H1 (cell line): ENCODE measurements around the gene PRKCSH. TPM values are rescaled to one million over a fixed set of nuclear protein-coding genes. Genes with fewer than 3 reads are reported as not detected.

Source experiments
- CTCF ChIA-PET: fragments of 300-600 bp; sonication (Branson Sonifier 250); formaldehyde crosslinking; loops from one replicate; lab custom pipeline; 2021; ENCODE audit not compliant: partially characterized antibody; lab: Charles Lee
- POLR2A ChIA-PET: fragments of 300-600 bp; sonication (Branson Sonifier 250); formaldehyde crosslinking; loops from one replicate; lab custom pipeline; 2021; ENCODE audit warnings: inconsistent platforms; ENCODE audit not compliant: partially characterized antibody; lab: Charles Lee
- DNase-seq, 2 experiments: peaks; one replicate each; pipeline versions ENCODE4 v3.0.0 to v3.0.0-alpha.2; 2010 to 2022; ENCODE audit warnings: low spot score in 2 of 2, low read depth in 1 of 2, mixed read lengths in 1 of 2
- FAIRE-seq: peaks from 2 replicates; lab custom pipeline; 2011; peaks lifted over from hg19 to GRCh38; lab: Jason Lieb, UNC
- H2AFZ ChIP-seq: 2 replicates; pipeline ENCODE4 v1.8.1; 2012; ENCODE audit warnings: low read length, inconsistent platforms
- H2AK5ac ChIP-seq: 2 replicates; pipeline ENCODE4 v1.6.1; 2013; ENCODE audit warnings: low read depth, low read length
- H2BK120ac ChIP-seq: replicated peaks from 2 replicates; pipeline ENCODE3; 2013; ENCODE audit warnings: low read depth, low read length, inconsistent platforms
- H2BK12ac ChIP-seq: 2 replicates; pipeline ENCODE4 v1.6.1; 2013; ENCODE audit warnings: low read depth, low read length
- H2BK15ac ChIP-seq: 2 replicates; pipeline ENCODE4 v1.6.1; 2013; ENCODE audit warnings: low read length
- H2BK20ac ChIP-seq: 2 replicates; pipeline ENCODE4 v1.6.1; 2013; ENCODE audit warnings: low read length
- H2BK5ac ChIP-seq: 2 replicates; pipeline ENCODE4 v1.6.1; 2013; ENCODE audit warnings: low read depth, low read length
- H3K14ac ChIP-seq: 2 replicates; pipeline ENCODE4 v1.6.1; 2013; ENCODE audit warnings: inconsistent platforms; ENCODE audit not compliant: insufficient read length
- H3K18ac ChIP-seq: 2 replicates; pipeline ENCODE4 v1.6.1; 2013; ENCODE audit warnings: low read length; ENCODE audit errors: extremely low read depth
- H3K23ac ChIP-seq: 2 replicates; pipeline ENCODE4 v1.6.1; 2013; ENCODE audit warnings: inconsistent platforms; ENCODE audit not compliant: insufficient read length
- H3K23me2 ChIP-seq: 2 replicates; pipeline ENCODE4 v1.6.1; 2013; ENCODE audit warnings: low read depth, low read length
- H3K27ac ChIP-seq: 2 replicates; pipeline ENCODE4 v1.6.1; 2011; ENCODE audit warnings: low read depth, low read length, inconsistent platforms
- H3K27me3 ChIP-seq, 4 experiments: replicated peaks in 1 of 4; 1 replicate in 1 of 4; 2 replicates in 3 of 4; pipeline versions ENCODE4 v1.6.1 to v1.8.1; 2011 to 2013; ENCODE audit warnings: low read length in 3 of 4, mild to moderate bottlenecking in 3 of 4, inconsistent platforms in 2 of 4, mixed read lengths in 2 of 4, moderate library complexity in 1 of 4; ENCODE audit not compliant: control insufficient read depth in 3 of 4, insufficient read depth in 3 of 4; ENCODE audit errors: extremely low read depth in 1 of 4
- H3K36me3 ChIP-seq, 4 experiments: 2 replicates each; pipeline versions ENCODE4 v1.6.1 to v1.8.1; 2011 to 2013; ENCODE audit warnings: mild to moderate bottlenecking in 4 of 4, low read length in 3 of 4, moderate library complexity in 2 of 4, control low read depth in 1 of 4, inconsistent platforms in 1 of 4; ENCODE audit not compliant: insufficient read depth in 4 of 4, control insufficient read depth in 2 of 4
- H3K4ac ChIP-seq: replicated peaks from 2 replicates; pipeline ENCODE3; 2013; ENCODE audit warnings: low read length, low read depth, mixed read lengths, inconsistent platforms; ENCODE audit not compliant: insufficient read length
- H3K4me1 ChIP-seq, 4 experiments: replicated peaks in 1 of 4; 1 replicate in 1 of 4; 2 replicates in 3 of 4; pipeline versions ENCODE4 v1.6.1 to v1.8.1; 2011 to 2013; ENCODE audit warnings: low read length in 3 of 4, inconsistent platforms in 2 of 4, mixed read lengths in 1 of 4; ENCODE audit not compliant: insufficient read depth in 4 of 4, control insufficient read depth in 3 of 4
- H3K4me2 ChIP-seq, 2 experiments: 2 replicates each; pipeline versions ENCODE4 v1.6.1 to v1.8.1; 2011 to 2013; ENCODE audit warnings: low read depth in 2 of 2, low read length in 2 of 2, control low read depth in 1 of 2, inconsistent platforms in 1 of 2, mild to moderate bottlenecking in 1 of 2; ENCODE audit not compliant: insufficient read depth in 1 of 2
- H3K4me3 ChIP-seq, 4 experiments: fragments of 200-600, 300-600 bp in 1 of 4; sonication (generic), shearing (Covaris generic), sonication (Bioruptor Twin) in 1 of 4; 2 replicates each; pipeline versions ENCODE4 v1.5.1 to v1.8.1; 2011 to 2016; ENCODE audit warnings: low read length in 4 of 4, low read depth in 3 of 4, control low read depth in 2 of 4, inconsistent platforms in 2 of 4, mild to moderate bottlenecking in 2 of 4, mixed read lengths in 1 of 4, moderate library complexity in 1 of 4; ENCODE audit not compliant: insufficient read depth in 2 of 4; ENCODE audit errors: extremely low read depth in 1 of 4
- H3K56ac ChIP-seq: replicated peaks from 2 replicates; pipeline ENCODE3; 2013; ENCODE audit warnings: low read depth, mild to moderate bottlenecking, mixed read lengths, low read length, inconsistent platforms; ENCODE audit not compliant: insufficient read length
- H3K79me1 ChIP-seq: 2 replicates; pipeline ENCODE4 v1.6.1; 2013; ENCODE audit warnings: low read depth, low read length, control low read depth
- H3K79me2 ChIP-seq, 2 experiments: 2 replicates each; pipeline versions ENCODE4 v1.6.1 to v1.8.1; 2012 to 2013; ENCODE audit warnings: low read length in 2 of 2, mild to moderate bottlenecking in 2 of 2, inconsistent platforms in 1 of 2; ENCODE audit not compliant: insufficient read depth in 2 of 2, control insufficient read depth in 1 of 2
- H3K9ac ChIP-seq, 4 experiments: replicated peaks in 1 of 4; 1 replicate in 1 of 4; 2 replicates in 3 of 4; pipeline versions ENCODE4 v1.6.1 to v1.8.1; 2011 to 2013; ENCODE audit warnings: low read depth in 3 of 4, low read length in 3 of 4, control low read depth in 2 of 4, mild to moderate bottlenecking in 2 of 4, moderate library complexity in 2 of 4, inconsistent platforms in 1 of 4; ENCODE audit errors: extremely low read depth in 1 of 4
- H3K9me3 ChIP-seq, 2 experiments: 2 replicates each; pipeline versions ENCODE4 v1.6.1 to v1.8.1; 2012 to 2013; ENCODE audit warnings: mild to moderate bottlenecking in 2 of 2, moderate library complexity in 2 of 2, control low read depth in 1 of 2, inconsistent platforms in 1 of 2, low read depth in 1 of 2, low read length in 1 of 2, mixed read lengths in 1 of 2; ENCODE audit not compliant: insufficient read depth in 2 of 2
- H4K20me1 ChIP-seq, 2 experiments: replicated peaks in 1 of 2; 2 replicates each; pipeline versions ENCODE3 to v1.8.1; 2011 to 2013; ENCODE audit warnings: inconsistent platforms in 2 of 2, low read length in 2 of 2, mild to moderate bottlenecking in 1 of 2; ENCODE audit not compliant: insufficient read depth in 2 of 2, control insufficient read depth in 1 of 2
- H4K5ac ChIP-seq: 2 replicates; pipeline ENCODE4 v1.6.1; 2013; ENCODE audit warnings: low read length, low read depth, mixed read lengths, inconsistent platforms; ENCODE audit not compliant: insufficient read length
- H4K8ac ChIP-seq: 2 replicates; pipeline ENCODE4 v1.8.0; 2013; ENCODE audit warnings: mild to moderate bottlenecking, moderate library complexity, low read length, inconsistent platforms; ENCODE audit not compliant: insufficient read depth; ENCODE audit errors: extremely low read depth
- H4K91ac ChIP-seq: replicated peaks from 2 replicates; pipeline ENCODE3; 2013; ENCODE audit warnings: low read length, mixed read lengths, inconsistent platforms; ENCODE audit not compliant: insufficient read length
- BCL11A ChIP-seq, 2 experiments: IDR thresholded peaks; one replicate each; pipeline ENCODE4 v1.6.1; 2011; ENCODE audit warnings: low read depth in 2 of 2, low read length in 2 of 2, mild to moderate bottlenecking in 2 of 2
- BRCA1 ChIP-seq: IDR thresholded peaks from 2 replicates; pipeline ENCODE4 v1.6.1; 2012; ENCODE audit warnings: low read depth, low read length, improper control_type of control experiment
- CBX5 ChIP-seq: fragments of 300-800, 300-1000 bp; sonication (generic); IDR thresholded peaks from 2 replicates; pipeline ENCODE4 v1.7.1; 2016; ENCODE audit warnings: antibody characterized with exemption, low read length, low read depth
- CREB1 ChIP-seq: IDR thresholded peaks from 2 replicates; pipeline ENCODE4 v1.6.1; 2012; ENCODE audit warnings: inconsistent platforms
- JUND ChIP-seq: IDR thresholded peaks from 2 replicates; pipeline ENCODE4 v1.6.1; 2011; ENCODE audit warnings: mild to moderate bottlenecking, improper control_type of control experiment, low read length
- PHF8 ChIP-seq: fragments of 200-600 bp; sonication (generic); conservative IDR thresholded peaks from 2 replicates; pipeline ENCODE4 v1.7.1; 2012; ENCODE audit warnings: low read depth, mild to moderate bottlenecking, inconsistent platforms, low read length, moderate library complexity
- RFX5 ChIP-seq: IDR thresholded peaks from 2 replicates; pipeline ENCODE4 v1.6.1; 2011; ENCODE audit warnings: low read depth, low read length, improper control_type of control experiment, borderline replicate concordance
- SP1 ChIP-seq: IDR thresholded peaks from 2 replicates; pipeline ENCODE4 v1.6.1; 2011; ENCODE audit warnings: low read depth, low read length
- SRF ChIP-seq: IDR thresholded peaks from 2 replicates; pipeline ENCODE4 v1.6.1; 2011; ENCODE audit warnings: mild to moderate bottlenecking, low read depth, low read length, moderate library complexity
- TAF1 ChIP-seq: IDR thresholded peaks from 2 replicates; pipeline ENCODE4 v1.6.1; 2011; ENCODE audit warnings: mild to moderate bottlenecking, low read depth, low read length
- TEAD4 ChIP-seq: IDR thresholded peaks from 2 replicates; pipeline ENCODE4 v1.6.1; 2012; ENCODE audit warnings: low read depth, low read length, inconsistent platforms, mixed read lengths
- WGBS, 2 experiments: shearing (Covaris generic) in 1 of 2; methylation state at CpG; one replicate each; pipeline versions ENCODE4 v1.1.6 to v1.1.7; 2013 to 2015; ENCODE audit warnings: low lambda C conversion rate in 2 of 2, mixed read lengths in 2 of 2, inconsistent platforms in 1 of 2, low coverage in 1 of 2, missing lambda C conversion rate in 1 of 2; ENCODE audit not compliant: insufficient replicate concordance in 2 of 2, insufficient coverage in 1 of 2, insufficient read length in 1 of 2; ENCODE audit errors: extremely low coverage in 1 of 2, missing lambda C conversion rate in 1 of 2; 5-methylcytosine and 5-hydroxymethylcytosine counted together
- polyA plus RNA-seq, 7 experiments: library from polyadenylated mRNA; depleted of rRNA in 3 of 7; stranded (reverse) in 5 of 7; unstranded in 2 of 7; fragments of >200 nt in 5 of 7; fragments of 200-250 nt in 2 of 7; gene quantifications; 1 replicate in 5 of 7; 2 replicates in 1 of 7; 4 replicates in 1 of 7; pipeline versions ENCODE4 v1.2.1 to v1.2.3, GENCODE V29; 2011 to 2013; ENCODE audit warnings: missing spikeins in 2 of 7, mixed read lengths in 2 of 7
- total RNA-seq: library from RNA; stranded (reverse); fragmentation: NEBNext Ultra II Directional; extraction: Animal tissue kit (Norgen Biotek cat#: 25700); gene quantifications from 2 replicates; pipeline ENCODE4 v1.2.1, GENCODE V29; 2021
- TF ChIP-seq, protein P1 (sequence below), 3 experiments: IDR thresholded peaks; 1 replicate in 2 of 3; 2 replicates in 1 of 3; pipeline versions ENCODE4 v1.5.1 to v1.6.1; 2011; ENCODE audit warnings: low read length in 3 of 3, mild to moderate bottlenecking in 3 of 3, inconsistent platforms in 2 of 3, low read depth in 1 of 3, moderate library complexity in 1 of 3; ENCODE audit not compliant: insufficient read depth in 1 of 3; ENCODE audit errors: control extremely low read depth in 1 of 3

Gene PRKCSH
- total and polyA plus RNA-seq, 2 of the 8 experiments (the other 6 are each of a cell fraction or from before 2014, with no cell fraction given), result 97.2 to 337 TPM

DNA sequence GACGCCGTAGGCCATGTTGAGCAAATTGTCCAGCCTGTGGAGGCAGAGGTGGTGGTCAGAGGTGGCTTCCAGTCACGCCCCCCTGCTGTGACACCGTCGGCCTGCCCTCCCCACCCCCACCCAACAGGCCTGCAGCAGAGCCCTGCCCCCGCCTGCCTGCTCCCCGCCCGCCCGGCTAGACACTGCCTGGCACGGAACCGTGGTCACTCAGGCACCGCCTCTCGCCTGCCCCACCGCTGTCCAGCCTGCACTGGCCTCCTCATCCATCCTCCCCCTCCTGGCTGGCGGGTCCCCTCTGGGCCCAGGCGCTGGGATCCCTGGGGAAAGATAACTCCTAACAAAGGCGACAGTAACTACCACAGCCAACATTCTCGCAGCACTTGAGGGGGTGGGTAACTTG is 21.7 kb downstream of the PRKCSH start:
- Histone ChIP-seq H3K4me3 (no peak overlapping the region), H3K9ac (no peak overlapping the region), H3K9me3 (no peaks in the 10 kb centered on the region), H3K23ac (no peak overlapping the region), H2AK5ac (no peak overlapping the region), H3K4me2 (no peak overlapping the region), H3K18ac (no peak overlapping the region; the same call in 1 of the 2 replicates), H2BK15ac (no peak overlapping the region), H3K27ac (no peak overlapping the region), H2BK20ac (no peak overlapping the region), H3K79me2 (no peaks in the 10 kb centered on the region), H3K36me3 (no peaks in the 10 kb centered on the region), H4K8ac (no peak overlapping the region), H2BK5ac (no peak overlapping the region; the same call in 1 of the 2 replicates), H3K23me2 (no peaks in the 10 kb centered on the region; the same call in 1 of the 2 replicates), H3K79me1 (no peaks in the 10 kb centered on the region), H3K27me3 (no peaks in the 10 kb centered on the region), H2BK120ac (no peak overlapping the region), H4K91ac (no peak overlapping the region), H3K4ac (no peak overlapping the region), H2AFZ (no peak overlapping the region), H4K20me1 (no peaks in the 10 kb centered on the region), H3K4me1 (peaks cover 0 to 14% (median 2%) of the 10 kb centered on the region in 4 experiments; a peak in 5 of 7 replicates), H4K5ac (peak overlapping the region; percentile 25), H3K14ac (no peak overlapping the region), H2BK12ac (no peak overlapping the region), H3K56ac (no peak overlapping the region)
- POLR2A ChIA-PET, result interaction anchor here (0.8 to 3.4 kb wide), 4 partner anchors 24 to 190 kb away, joined by 3 to 20 read pairs (median 3); partner anchors contain the start of genes ELAVL3 and ELOF1
- CTCF ChIA-PET, result interaction anchor here (0.7 to 3.4 kb wide), 6 partner anchors 10 to 147 kb away, joined by 3 to 17 read pairs (median 4); no protein-coding TSS in a partner anchor
- no peak for TF ChIP-seq CREB1
- no peak for TF ChIP-seq CBX5
- no peak for TF ChIP-seq TEAD4
- no peak for TF ChIP-seq PHF8
- TF ChIP-seq BRCA1, result no peak
- no peak for TF ChIP-seq BCL11A (IDR thresholded peaks at IDR 0.05; ENCODE audit: low read depth in 2 of 2, low read length in 2 of 2)
- no peak for TF ChIP-seq TAF1
- no peak for TF ChIP-seq SRF
- no peak for TF ChIP-seq JUND
- TF ChIP-seq, protein P1, sequence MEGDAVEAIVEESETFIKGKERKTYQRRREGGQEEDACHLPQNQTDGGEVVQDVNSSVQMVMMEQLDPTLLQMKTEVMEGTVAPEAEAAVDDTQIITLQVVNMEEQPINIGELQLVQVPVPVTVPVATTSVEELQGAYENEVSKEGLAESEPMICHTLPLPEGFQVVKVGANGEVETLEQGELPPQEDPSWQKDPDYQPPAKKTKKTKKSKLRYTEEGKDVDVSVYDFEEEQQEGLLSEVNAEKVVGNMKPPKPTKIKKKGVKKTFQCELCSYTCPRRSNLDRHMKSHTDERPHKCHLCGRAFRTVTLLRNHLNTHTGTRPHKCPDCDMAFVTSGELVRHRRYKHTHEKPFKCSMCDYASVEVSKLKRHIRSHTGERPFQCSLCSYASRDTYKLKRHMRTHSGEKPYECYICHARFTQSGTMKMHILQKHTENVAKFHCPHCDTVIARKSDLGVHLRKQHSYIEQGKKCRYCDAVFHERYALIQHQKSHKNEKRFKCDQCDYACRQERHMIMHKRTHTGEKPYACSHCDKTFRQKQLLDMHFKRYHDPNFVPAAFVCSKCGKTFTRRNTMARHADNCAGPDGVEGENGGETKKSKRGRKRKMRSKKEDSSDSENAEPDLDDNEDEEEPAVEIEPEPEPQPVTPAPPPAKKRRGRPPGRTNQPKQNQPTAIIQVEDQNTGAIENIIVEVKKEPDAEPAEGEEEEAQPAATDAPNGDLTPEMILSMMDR (IDR thresholded peaks at IDR 0.05; ENCODE audit: control extremely low read depth in 1 of 3, insufficient read depth in 1 of 3, low read depth in 1 of 3, low read length in 3 of 3), result no peak
- TF ChIP-seq SP1, result no peak
- TF ChIP-seq RFX5, result no peak
- FAIRE-seq (no peak), DNase-seq (no peak)
- 77% methylated on average over 3 of the region's 18 CpGs; no CpG with 5 or more reads in 1 of the 2 experiments for WGBS, 2 experiments
